Mesenteric fat pad (tissue), 1 donor: Measurements from ENCODE around the gene RHEX. TPM values are rescaled to one million over a fixed set of nuclear protein-coding genes. Genes with fewer than 3 reads are reported as not detected.
"Not testable (repeated sequence)": the region's sequence is repeated elsewhere in the genome, so short reads cannot be mapped to it uniquely, and the experiment has no call there.

Experiments used
- DNase-seq: peaks from one replicate; pipeline ENCODE4 v3.0.0-alpha.2; 2020; ENCODE audit warnings: low spot score
- long read RNA-seq: library from polyadenylated mRNA; unstranded; transcript quantifications from one replicate; pipeline ENCODE4 v2.0.0, GENCODE V29; 2020
- total RNA-seq: library from RNA; stranded (reverse); fragmentation: NEBNext Ultra II Directional; extraction: Animal tissue kit (Norgen Biotek cat#: 25700); gene quantifications from one replicate; pipeline ENCODE4 v1.2.1, GENCODE V29; 2021
- donor health status: DM: yes; HTN: yes; CAD: no.

RHEX gene, protein sequence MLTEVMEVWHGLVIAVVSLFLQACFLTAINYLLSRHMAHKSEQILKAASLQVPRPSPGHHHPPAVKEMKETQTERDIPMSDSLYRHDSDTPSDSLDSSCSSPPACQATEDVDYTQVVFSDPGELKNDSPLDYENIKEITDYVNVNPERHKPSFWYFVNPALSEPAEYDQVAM
- total RNA-seq, result 2.2 TPM
- long read RNA-seq, result 0 reads

- not testable (repeated sequence) for DNase-seq
Measured at GRCh38 chr1:206052919-206053610, at the start of gene RHEX. Gene RHEX (plus strand): TSS chr1:206053173. CDS start chr1:206097829, 44,656 bp downstream.

GRCh38 chr1:206003854-206004800, 48.8 kb upstream of the RHEX start:
- no peak for DNase-seq

GRCh38 chr1:206004826-206005225, 48.1 kb upstream of the RHEX start:
- peak; percentile 37 for DNase-seq

DNA sequence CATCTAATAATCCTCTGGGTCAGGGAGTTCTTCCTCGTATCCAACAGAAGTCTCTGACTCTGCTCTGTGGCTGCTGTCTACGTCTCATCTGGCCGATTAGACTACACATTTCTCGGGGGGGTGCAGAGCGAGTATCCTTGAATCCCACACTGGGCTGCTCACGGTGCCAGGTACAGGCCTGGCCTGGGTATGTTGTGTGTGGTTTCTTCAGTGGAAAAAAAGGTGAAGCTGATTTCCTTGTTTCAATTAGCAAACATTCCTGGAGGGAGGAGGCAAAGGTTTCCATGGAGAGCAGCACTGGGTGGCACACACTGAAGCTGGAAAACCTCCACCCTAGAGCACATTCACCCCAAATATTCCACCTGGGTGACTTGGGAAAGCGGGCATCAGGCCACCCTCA, 47.7 kb upstream of the RHEX start:
- DNase-seq, result peak; percentile 28

DNA sequence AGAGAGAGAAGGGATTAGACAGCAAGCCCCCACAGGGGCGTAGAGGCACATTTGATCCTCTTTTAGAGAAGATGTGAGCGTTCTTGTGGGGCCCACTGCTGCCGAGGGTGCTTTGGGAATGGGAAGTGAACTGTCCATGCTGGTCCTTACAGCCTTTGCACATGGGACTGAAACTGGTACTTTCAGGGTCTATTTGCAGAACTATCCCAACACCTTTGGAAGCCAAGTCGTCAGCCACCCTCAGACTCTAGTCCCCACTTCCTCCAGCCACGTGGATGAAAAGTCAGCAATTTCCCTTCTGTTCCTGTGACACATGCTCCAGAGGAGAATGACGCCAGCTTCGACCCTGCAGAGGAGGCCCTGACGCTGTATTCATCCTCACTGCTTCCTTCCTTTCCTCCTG, 47.2 kb upstream of the RHEX start:
- DNase-seq, result peak; percentile 65

- DNase-seq, result peak; percentile 62
Measured at GRCh38 chr1:206006946-206007345, 46.0 kb upstream of the RHEX start.

DNA sequence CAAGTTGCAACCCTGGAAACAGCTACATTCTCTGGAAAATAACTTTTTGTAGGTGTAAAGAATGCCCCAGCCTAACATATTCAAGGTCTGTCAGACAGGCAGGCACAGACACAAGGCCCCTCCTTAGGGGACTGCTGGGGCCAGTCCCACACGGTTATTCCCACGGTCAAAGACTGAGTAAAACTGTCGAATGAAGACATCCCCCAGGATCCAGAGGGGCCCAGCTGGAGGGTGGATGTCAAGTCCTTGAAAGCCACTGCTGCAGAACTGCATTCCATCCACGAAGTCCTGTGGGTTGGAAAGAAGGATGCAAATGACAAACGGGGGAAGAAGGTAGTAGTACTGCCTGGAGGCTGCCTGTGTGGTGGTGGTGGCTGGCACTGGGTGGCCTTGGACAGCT, 42.9 kb upstream of the RHEX start:
- no peak for DNase-seq

DNA sequence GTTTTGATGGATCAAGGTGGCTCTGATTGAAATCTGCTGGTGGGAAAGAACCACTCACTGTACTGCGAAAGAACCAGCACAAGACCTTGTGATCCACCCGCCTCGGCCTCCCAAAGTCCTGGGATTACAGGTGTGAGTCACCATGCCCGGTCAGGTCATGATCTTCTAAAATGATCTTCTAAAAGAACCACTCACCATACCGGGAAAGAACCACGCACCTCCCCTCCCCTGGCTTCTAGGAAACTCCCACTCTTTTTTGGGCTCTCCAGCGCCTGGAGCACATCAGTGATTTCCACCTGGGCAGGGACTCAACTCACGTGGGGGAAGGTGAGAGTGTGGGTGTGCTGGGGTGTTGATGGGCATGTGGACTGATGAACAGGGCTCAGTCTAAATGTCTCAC, 41.9 kb upstream of the RHEX start:
- no peak for DNase-seq

GRCh38 chr1:206012086-206012859, 40.7 kb upstream of the RHEX start:
- DNase-seq, result no peak

DNA sequence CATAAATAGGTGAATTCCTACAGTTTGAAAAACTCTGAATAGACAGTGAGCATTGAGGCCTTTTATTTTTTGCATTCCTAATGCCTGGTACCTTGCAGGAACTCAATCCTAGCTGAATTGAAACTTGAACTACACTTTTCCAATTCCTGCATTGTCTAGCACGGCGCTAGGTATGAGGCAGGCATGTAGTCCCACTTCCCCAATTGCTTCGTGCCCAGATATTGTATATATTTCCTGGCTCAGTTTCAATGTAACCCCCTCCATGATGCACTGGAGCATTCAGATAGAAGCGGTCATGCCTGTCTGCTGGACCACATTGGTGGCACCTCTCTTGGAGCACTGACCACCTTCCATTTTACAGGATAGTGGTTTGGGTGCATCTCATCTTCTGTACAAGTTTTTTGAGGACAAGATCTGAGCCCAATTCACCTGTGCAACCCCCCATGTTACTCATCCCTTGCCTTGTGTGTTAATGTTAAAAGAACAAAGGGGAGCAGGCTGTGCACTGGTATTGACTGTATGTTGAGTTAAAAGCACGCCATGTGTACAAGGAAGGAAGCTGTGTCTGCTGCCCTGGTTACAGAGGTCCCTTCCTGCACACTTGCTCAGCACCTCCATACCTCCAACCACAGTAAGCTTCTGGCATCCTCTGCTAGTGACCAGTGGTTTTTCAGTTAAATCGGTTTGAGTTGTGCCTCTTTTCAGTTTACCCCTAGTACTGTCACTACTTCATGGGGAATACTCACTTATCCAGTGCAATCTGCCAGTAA, 39.8 kb upstream of the RHEX start:
- DNase-seq, result no peak

DNA sequence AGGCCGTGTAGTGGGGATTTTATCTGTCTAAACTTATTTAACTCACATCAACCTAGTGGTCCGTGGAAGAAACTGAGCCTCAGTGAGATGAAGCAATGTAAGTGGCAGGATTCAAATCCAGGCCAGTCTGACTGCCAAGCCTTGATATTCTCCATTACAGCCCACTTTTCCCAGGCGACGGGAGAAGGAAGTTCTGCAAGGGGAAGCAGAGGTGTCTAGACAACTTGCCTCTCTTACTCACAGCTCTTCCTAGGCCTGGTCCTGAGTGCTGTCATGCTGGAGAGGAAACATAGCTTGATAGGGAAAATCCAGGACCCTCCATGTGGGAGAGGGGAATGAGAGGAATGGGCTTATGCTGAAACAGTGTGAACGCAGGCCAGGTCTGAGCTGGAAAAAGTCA, 38.4 kb upstream of the RHEX start:
- DNase-seq, result no peak

GRCh38 chr1:206015071-206015470, 37.9 kb upstream of the RHEX start:
- DNase-seq, result no peak

DNA sequence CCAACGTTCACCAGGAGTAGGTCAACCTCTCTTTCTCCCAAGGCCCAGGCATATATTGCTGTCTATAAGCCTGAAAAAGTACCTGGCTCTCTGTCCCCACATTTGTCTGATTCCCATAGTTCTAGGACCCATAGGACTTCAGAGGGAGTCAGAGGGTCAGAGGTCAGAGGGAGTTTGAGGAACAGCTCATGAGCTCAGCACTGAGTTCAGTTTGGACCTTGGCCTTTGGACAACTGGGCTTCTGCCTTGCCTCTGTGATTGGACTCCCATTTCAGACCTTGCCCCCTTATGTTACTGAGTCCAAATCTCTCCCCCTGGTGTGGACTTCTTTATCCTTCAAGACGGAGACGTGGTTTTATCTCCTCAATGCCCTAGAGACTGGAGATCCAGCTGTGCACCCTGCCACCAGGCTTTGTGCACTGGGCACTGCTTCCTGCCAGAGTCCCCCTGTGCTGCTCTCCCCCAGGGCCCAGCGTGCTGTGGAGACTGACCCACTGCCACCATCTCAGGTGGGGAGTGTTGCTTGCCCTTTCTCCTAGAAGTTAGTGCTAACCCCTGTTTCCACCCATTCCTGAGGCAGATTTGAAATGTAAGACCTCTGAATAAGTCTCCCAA, 32.5 kb upstream of the RHEX start:
- DNase-seq, result no peak

DNA sequence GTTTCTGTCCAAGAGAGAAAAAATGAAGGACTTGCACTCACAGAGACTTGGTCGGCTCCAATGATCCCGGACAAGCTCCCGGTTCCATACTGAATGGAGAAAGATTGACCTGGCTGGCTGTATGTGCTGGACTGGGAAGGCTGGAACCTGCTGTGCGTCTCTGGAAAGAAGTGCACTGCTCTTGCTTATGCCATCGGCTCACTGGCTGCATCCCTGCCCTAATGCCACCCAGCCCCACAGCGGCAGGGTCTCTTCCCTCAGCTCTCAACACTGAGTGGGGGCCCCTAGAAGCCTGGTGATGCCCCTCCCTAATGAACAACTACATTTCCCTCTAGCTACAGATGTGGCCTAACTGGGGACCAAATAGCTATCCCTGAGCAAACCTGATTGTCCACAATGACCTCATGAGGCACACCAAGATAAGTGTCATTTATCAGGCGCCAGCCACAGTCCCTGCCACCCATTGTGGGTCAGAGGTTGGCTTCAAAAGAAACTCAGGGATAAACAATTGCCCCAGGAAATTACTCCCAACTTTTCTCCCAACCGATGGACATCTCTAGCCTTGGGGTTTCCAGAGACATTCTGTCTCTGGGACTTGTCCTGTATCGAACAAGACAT, 31.9 kb upstream of the RHEX start:
- DNase-seq, result no peak

- no peak for DNase-seq
Measured at GRCh38 chr1:206021626-206022365, 31.2 kb upstream of the RHEX start.

DNA sequence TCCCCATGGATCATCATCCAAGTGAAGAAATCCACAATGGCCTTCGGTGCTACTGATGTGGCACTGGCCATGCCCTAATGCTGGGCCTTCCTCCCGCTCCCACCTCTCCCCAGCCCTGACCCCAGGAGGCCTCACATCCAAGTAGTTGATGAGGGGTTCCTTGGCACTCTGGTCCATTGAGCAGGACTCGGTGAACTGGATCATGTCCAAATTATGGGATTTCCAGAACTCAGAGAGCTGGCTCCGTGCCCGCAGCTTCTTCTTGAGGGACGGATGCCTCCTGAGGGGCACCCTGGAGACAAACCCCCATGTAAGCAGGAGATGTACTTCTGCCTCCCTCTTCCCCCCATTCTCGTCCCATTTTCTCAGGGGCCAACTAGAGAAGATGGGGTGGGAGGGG, 30.2 kb upstream of the RHEX start:
- no peak for DNase-seq

DNA sequence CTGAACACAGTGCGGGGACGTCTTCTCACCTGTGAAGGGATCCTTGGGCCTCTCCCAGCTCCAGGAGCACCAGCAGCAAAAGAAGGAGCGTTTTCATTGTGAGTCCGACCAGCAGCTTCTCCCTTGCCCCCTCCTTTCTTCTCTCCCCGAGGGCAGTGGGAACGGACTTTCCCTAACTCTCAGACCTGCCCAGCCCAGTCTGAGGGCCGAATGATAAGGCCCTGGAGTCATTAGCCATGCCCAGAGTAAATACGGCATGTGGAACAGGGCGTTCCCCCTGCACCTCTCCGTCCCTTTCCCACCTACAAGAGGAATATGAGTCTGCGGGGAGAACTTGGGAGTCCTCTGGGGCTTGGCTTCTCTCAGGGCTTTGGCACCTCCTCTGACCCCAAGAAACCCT, 29.3 kb upstream of the RHEX start, which contains the start of gene CTSE:
Gene CTSE (minus strand): TSS at position 201 of the 400 bp plus-strand sequence. CDS start 104 bp downstream, at position 97.
- no peak for DNase-seq

- DNase-seq, result no peak
Measured at GRCh38 chr1:206025283-206025820, 27.6 kb upstream of the RHEX start.
